HG03039 (cell line): ENCODE measurements around the gene ARPP21.
"Not testable (repeated sequence)": the region's sequence is repeated elsewhere in the genome, so short reads cannot be mapped to it uniquely, and the experiment has no call there.

ENCODE experiments used
- ATAC-seq: cut with Tn5 transposase; IDR thresholded peaks from one replicate; pipeline ENCODE4 v1.9.1; 2021; ENCODE audit warnings: mild to moderate bottlenecking, moderate library complexity; ENCODE audit not compliant: unreplicated experiment

ARPP21 gene

GRCh38 chr3:35639254-35640186, at the start of gene ARPP21:
ARPP21 (plus strand) TSS chr3:35639525; CDS start chr3:35681752, 42,227 bp downstream.
- no peak for ATAC-seq

- peak; percentile 59 for ATAC-seq
These were observed 46.6 kb upstream of the ARPP21 start for GRCh38 chr3:35592589-35593295.

- ATAC-seq: no peak
These were observed 44.6 kb upstream of the ARPP21 start for GRCh38 chr3:35594739-35595138.

GRCh38 chr3:35596335-35596995, 42.9 kb upstream of the ARPP21 start:
- no peak for ATAC-seq

GRCh38 chr3:35597490-35597889, 41.8 kb upstream of the ARPP21 start:
- ATAC-seq: no peak

GRCh38 chr3:35598804-35599203, 40.5 kb upstream of the ARPP21 start:
- ATAC-seq: no peak

GRCh38 chr3:35601959-35602358, 37.4 kb upstream of the ARPP21 start:
- no peak for ATAC-seq

GRCh38 chr3:35602395-35602936, 36.9 kb upstream of the ARPP21 start:
- ATAC-seq: no peak

- no peak for ATAC-seq
These were observed 23.0 kb upstream of the ARPP21 start for GRCh38 chr3:35616346-35616745.

GRCh38 chr3:35617370-35617769, 22.0 kb upstream of the ARPP21 start:
- ATAC-seq: no peak

GRCh38 chr3:35620238-35620637, 19.1 kb upstream of the ARPP21 start:
- not testable (repeated sequence) for ATAC-seq

- no peak for ATAC-seq
These were observed 14.6 kb upstream of the ARPP21 start for GRCh38 chr3:35624698-35625097.

GRCh38 chr3:35633332-35634124, 5.8 kb upstream of the ARPP21 start:
- no peak for ATAC-seq

GRCh38 chr3:35635407-35635806, 3.9 kb upstream of the ARPP21 start:
- no peak for ATAC-seq

- ATAC-seq: no peak
These were observed 3.2 kb upstream of the ARPP21 start for GRCh38 chr3:35635926-35636683.

- ATAC-seq: no peak
These were observed 910 bp upstream of the ARPP21 start for GRCh38 chr3:35638251-35638979.

- no peak for ATAC-seq
These were observed 408 bp upstream of the ARPP21 start for GRCh38 chr3:35638980-35639253.

- no peak for ATAC-seq
These were observed 1.2 kb downstream of the ARPP21 start for GRCh38 chr3:35640190-35641165.
